ENCODE results near the gene IZUMO1. TPM values are rescaled to one million over a fixed set of nuclear protein-coding genes. Genes with fewer than 3 reads are reported as not detected.
"Not testable (repeated sequence)": the region's sequence is repeated elsewhere in the genome, so short reads cannot be mapped to it uniquely, and the experiment has no call there.

IZUMO1 gene
- polyA plus RNA-seq, 4 donors, result 0.31 to 0.45 TPM; not detected in 2

DNA sequence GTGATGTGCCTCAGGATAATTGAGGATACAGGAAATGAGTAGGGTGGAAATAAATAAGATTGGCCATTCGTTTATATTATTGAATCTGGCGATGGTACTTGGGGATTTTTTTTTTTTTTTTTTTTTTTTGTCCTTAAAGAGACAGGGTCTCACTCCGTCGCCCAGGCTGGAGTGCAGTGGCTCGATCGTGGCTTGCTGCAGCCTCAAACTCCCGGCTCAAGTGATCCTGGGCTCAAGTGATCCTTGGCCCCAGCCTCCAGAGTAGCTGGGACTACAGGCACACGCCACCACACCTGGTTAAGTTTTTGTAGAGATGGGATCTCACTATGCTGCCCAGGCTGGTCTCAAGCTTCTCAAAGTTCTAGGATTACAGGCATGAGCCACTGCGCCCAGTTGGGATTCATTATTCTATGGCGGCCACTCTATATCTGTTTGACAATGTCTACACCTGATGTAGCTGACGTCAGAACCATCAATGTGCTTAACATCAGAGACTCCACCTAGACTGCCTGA, 24.5 kb downstream of the IZUMO1 start:
- Histone ChIP-seq H3K27me3 (ENCODE audit: control insufficient read depth in 3 of 3, insufficient read depth in 3 of 3, low read length in 3 of 3) (no peaks in the 10 kb centered on the region), H3K27ac (ENCODE audit: low read depth in 1 of 3, low read length in 2 of 3) (no peak overlapping the region), H3K4me1 (ENCODE audit: control insufficient read depth in 3 of 3, insufficient read depth in 2 of 3, low read depth in 1 of 3, low read length in 2 of 3) (peaks cover 0 to 24% (median 0%) of the 10 kb centered on the region in 3 donors), H3K4me3 (ENCODE audit: low read depth in 1 of 3, low read length in 3 of 3) (no peak overlapping the region), H3K9me3 (ENCODE audit: control insufficient read depth in 2 of 2, insufficient read depth in 1 of 2, low read depth in 1 of 2, low read length in 1 of 2) (peaks cover 0 to 6% of the 10 kb centered on the region in 2 donors), H3K36me3 (ENCODE audit: control insufficient read depth in 3 of 3, insufficient read depth in 2 of 3, low read depth in 1 of 3, low read length in 3 of 3) (peaks cover 0 to 9% (median 0%) of the 10 kb centered on the region in 3 donors)
- no peak for FAIRE-seq
- DNase-seq, result no peak
- 81 to 84% (median 83%) methylated on average over 11 of the region's 11 CpGs for WGBS, 3 donors

DNA sequence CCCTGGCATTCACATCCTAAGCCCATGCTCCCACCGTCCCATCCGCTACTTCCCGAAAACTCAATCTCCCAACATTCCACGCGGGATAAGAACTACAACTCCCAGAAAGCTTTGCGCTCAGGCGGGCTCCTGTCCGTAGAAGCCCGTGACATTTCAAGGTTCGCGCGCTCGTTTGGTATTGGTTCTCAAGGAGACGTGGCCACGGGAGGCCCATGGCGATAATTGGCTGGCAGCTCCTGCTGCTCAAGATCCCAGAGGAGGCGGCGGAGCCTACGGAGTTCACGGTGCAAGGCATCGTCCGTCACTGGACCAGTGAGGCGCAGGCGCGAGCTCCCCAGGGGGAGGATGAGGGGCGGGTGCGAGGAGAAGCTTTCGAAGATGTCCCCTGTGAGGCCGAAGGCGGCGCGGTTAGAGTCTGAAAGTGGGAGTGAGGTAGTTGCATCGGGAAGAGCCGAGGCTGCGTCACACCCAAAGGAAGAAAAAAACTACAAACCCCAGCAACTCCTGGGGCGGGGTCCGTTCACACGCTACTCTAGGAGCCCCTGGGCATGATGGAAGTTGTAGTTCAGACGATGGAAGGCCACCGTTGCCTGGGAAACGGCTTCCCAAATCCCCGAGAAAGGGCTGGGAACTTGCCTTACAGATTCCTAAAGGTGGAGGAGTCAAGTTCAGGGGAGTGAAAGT, 26.0 kb downstream of the IZUMO1 start:
- peaks cover 0 to 6% of the 10 kb centered on the region in 2 donors for H3K9me3 ChIP-seq (ENCODE audit: control insufficient read depth in 2 of 2, insufficient read depth in 1 of 2, low read depth in 1 of 2, low read length in 1 of 2)
- WGBS, 3 donors, result 1 to 14% (median 3%) methylated on average over 42 of the region's 42 CpGs
- peaks cover 0 to 5% (median 0%) of the 10 kb centered on the region in 3 donors for H3K36me3 ChIP-seq (ENCODE audit: control insufficient read depth in 3 of 3, insufficient read depth in 2 of 3, low read depth in 1 of 3, low read length in 3 of 3)
- peak; percentile 100 for DNase-seq
- H3K27me3 ChIP-seq (ENCODE audit: control insufficient read depth in 3 of 3, insufficient read depth in 3 of 3, low read length in 3 of 3), result no peaks in the 10 kb centered on the region
- H3K4me3 ChIP-seq (ENCODE audit: low read depth in 1 of 3, low read length in 3 of 3), result peak overlapping the region; percentile 21 to 56 (median 48)
- H3K27ac ChIP-seq (ENCODE audit: low read depth in 1 of 3, low read length in 2 of 3), result peak overlapping the region; percentile 67 to 86 (median 84)
- peaks cover 0 to 36% (median under 1%) of the 10 kb centered on the region in 3 donors for H3K4me1 ChIP-seq (ENCODE audit: control insufficient read depth in 3 of 3, insufficient read depth in 2 of 3, low read depth in 1 of 3, low read length in 2 of 3)
- FAIRE-seq, result no peak

DNA sequence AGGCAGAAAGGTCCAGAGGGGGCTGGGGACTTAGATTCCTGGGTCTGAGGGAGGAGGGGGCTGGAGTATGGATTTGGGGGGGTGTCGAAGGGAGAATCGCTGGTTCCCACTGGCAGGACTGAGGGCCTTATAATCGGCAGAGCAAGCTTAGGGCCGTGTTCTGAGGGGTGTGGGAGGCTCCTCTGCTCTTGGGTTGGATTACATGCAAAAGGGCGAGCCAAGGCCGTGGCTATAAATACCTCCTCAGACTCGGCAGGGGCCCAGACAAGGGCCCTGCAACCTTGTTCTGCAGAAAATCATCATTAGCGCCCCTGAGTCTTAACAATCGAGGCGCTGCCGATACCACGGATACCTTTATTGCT, 26.5 kb downstream of the IZUMO1 start:
- 9 to 24% (median 19%) methylated on average over 12 of the region's 12 CpGs for WGBS, 3 donors
- Histone ChIP-seq H3K27me3 (ENCODE audit: control insufficient read depth in 3 of 3, insufficient read depth in 3 of 3, low read length in 3 of 3) (no peaks in the 10 kb centered on the region), H3K9me3 (ENCODE audit: control insufficient read depth in 2 of 2, insufficient read depth in 1 of 2, low read depth in 1 of 2, low read length in 1 of 2) (peaks cover 0 to 6% of the 10 kb centered on the region in 2 donors), H3K4me3 (ENCODE audit: low read depth in 1 of 3, low read length in 3 of 3) (peak overlapping the region in 1 of 3 donors; percentile 56), H3K4me1 (ENCODE audit: control insufficient read depth in 3 of 3, insufficient read depth in 2 of 3, low read depth in 1 of 3, low read length in 2 of 3) (peaks cover 0 to 41% (median 5%) of the 10 kb centered on the region in 3 donors), H3K36me3 (ENCODE audit: control insufficient read depth in 3 of 3, insufficient read depth in 2 of 3, low read depth in 1 of 3, low read length in 3 of 3) (peaks cover 0 to 8% (median 0%) of the 10 kb centered on the region in 3 donors), H3K27ac (ENCODE audit: low read depth in 1 of 3, low read length in 2 of 3) (peak overlapping the region in 2 of 3 donors; percentile 84 to 86)
- FAIRE-seq (no peak), DNase-seq (no peak)

DNA sequence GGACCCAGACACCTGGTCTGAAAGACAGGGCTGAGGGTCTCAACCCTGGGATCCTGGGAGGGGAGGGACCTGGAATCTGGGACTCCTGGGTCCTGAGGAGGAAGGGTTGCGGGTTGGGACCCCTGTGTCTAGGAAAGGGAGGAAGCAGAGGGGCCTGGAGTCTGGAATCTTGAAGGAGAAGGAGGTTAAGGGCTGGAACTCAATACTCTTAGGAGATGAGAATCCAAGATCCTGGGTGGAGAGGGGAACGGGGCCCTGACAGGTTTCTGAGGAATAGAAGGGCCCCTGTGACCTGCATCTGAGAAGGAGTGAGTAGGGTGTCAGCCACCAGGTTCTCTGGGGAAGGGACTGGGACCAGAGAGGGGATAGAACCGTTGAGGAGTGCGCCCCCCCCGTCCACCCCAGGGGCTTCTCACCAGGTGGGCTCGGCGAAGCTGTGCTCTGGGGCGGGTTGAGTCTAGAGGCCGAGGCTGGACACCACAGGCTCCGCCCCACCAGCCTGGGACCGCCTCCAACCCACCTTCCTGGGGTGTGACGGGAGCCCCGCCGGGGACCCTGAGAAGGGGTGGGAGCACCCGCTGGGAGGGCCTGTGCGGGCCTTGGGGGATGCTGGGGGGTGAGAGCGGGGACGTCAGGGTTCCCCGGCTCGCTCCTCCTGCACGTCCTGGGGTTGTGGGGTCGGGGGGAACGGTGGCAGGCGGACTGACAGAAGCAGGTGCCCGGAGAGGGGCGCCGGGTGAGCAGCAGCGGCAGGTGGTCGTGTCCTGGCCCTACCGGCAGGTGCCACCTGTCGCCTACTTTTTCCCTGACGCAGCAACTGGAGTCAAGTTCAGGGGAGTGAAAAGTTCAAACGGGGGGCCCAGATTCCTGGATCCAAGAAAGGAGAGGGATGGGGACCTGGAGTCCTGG, 27.2 kb downstream of the IZUMO1 start, which contains the start of gene MAMSTR:
Gene MAMSTR, minus strand, starts transcription at position 463 of the 909 bp plus-strand sequence. CDS start 694 bp downstream, outside the sequence.
- Histone ChIP-seq H3K27ac (ENCODE audit: low read depth in 1 of 3, low read length in 2 of 3) (peak within 1 kb of the TSS in 2 of 3 donors; percentile 84 to 86), H3K4me3 (ENCODE audit: low read depth in 1 of 3, low read length in 3 of 3) (peak within 1 kb of the TSS in 1 of 3 donors; percentile 56), H3K9me3 (ENCODE audit: control insufficient read depth in 2 of 2, insufficient read depth in 1 of 2, low read depth in 1 of 2, low read length in 1 of 2) (no peaks in the 10 kb centered on the region), H3K4me1 (ENCODE audit: control insufficient read depth in 3 of 3, insufficient read depth in 2 of 3, low read depth in 1 of 3, low read length in 2 of 3) (peaks cover 0 to 47% (median 8%) of the 10 kb centered on the region in 3 donors), H3K27me3 (ENCODE audit: control insufficient read depth in 3 of 3, insufficient read depth in 3 of 3, low read length in 3 of 3) (no peaks in the 10 kb centered on the region), H3K36me3 (ENCODE audit: control insufficient read depth in 3 of 3, insufficient read depth in 2 of 3, low read depth in 1 of 3, low read length in 3 of 3) (peaks cover 0 to 12% (median 0%) of the 10 kb centered on the region in 3 donors)
- WGBS, 3 donors, result 60 to 72% (median 66%) methylated on average over 30 to 33 of the region's 33 CpGs
- DNase-seq (peak in 1 of 2 donors; percentile 54), FAIRE-seq (no peak)

DNA sequence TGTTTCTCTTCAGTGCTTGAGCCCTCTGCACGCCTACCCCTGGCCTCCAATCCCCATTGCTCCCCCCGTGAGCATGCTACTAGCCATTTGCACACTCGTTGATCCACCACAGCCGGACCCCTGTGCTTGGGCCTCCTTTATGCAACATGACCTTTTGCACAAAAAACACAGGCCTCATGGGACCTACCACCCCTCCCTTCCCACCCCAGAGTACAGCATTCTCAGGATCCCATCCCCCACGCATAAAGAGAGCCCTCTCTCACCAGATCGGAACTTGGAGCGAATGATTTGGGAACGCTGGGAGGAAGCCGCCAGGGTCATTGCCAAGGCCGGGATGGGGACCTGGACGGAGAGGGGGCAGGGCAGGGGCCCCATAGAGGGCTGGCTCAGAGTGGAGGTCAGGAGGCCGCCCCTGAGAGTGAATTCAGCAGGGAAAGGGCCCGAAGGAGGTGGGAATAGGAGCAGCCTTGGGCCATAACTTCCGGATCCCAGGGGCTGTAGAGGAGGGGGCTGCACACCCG, 27.9 kb downstream of the IZUMO1 start:
- H3K4me3 ChIP-seq (ENCODE audit: low read depth in 1 of 3, low read length in 3 of 3), result peak overlapping the region in 1 of 3 donors; percentile 56
- no peaks in the 10 kb centered on the region for H3K27me3 ChIP-seq (ENCODE audit: control insufficient read depth in 3 of 3, insufficient read depth in 3 of 3, low read length in 3 of 3)
- peaks cover 0 to 7% (median 0%) of the 10 kb centered on the region in 3 donors for H3K36me3 ChIP-seq (ENCODE audit: control insufficient read depth in 3 of 3, insufficient read depth in 2 of 3, low read depth in 1 of 3, low read length in 3 of 3)
- FAIRE-seq, result no peak
- no peak for DNase-seq
- peak overlapping the region in 1 of 3 donors; percentile 86 for H3K27ac ChIP-seq (ENCODE audit: low read depth in 1 of 3, low read length in 2 of 3)
- H3K4me1 ChIP-seq (ENCODE audit: control insufficient read depth in 3 of 3, insufficient read depth in 2 of 3, low read depth in 1 of 3, low read length in 2 of 3), result peaks cover 0 to 48% (median 8%) of the 10 kb centered on the region in 3 donors
- WGBS, 3 donors, result 63 to 81% (median 76%) methylated on average over 15 of the region's 15 CpGs
- no peaks in the 10 kb centered on the region for H3K9me3 ChIP-seq (ENCODE audit: control insufficient read depth in 2 of 2, insufficient read depth in 1 of 2, low read depth in 1 of 2, low read length in 1 of 2)

DNA sequence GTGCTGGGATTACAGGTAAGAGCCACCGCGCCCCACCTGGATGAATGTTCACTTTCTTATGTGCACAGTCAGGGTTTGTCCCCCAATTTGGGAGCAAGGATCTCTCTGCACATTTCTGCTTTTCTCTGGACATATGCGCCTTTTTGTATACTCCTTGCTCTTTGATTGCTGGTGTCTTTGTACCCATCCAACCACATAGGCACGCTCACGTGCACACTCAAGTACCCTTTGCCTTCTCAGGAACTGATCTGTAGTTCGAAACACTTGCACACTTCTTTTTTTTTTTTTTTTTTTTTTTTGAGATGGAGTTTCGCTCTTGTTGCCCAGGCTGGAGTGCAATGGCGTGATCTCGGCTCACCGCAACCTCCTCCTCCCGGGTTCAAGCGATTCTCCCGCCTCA, 28.6 kb downstream of the IZUMO1 start:
- peaks cover 0 to 55% (median 12%) of the 10 kb centered on the region in 3 donors for H3K4me1 ChIP-seq (ENCODE audit: control insufficient read depth in 3 of 3, insufficient read depth in 2 of 3, low read depth in 1 of 3, low read length in 2 of 3)
- not testable (repeated sequence) for DNase-seq; FAIRE-seq; H3K9me3 ChIP-seq (ENCODE audit: control insufficient read depth in 2 of 2, insufficient read depth in 1 of 2, low read depth in 1 of 2, low read length in 1 of 2); H3K36me3 ChIP-seq (ENCODE audit: control insufficient read depth in 3 of 3, insufficient read depth in 2 of 3, low read depth in 1 of 3, low read length in 3 of 3); H3K4me3 ChIP-seq (ENCODE audit: low read depth in 1 of 3, low read length in 3 of 3); H3K27me3 ChIP-seq (ENCODE audit: control insufficient read depth in 3 of 3, insufficient read depth in 3 of 3, low read length in 3 of 3); H3K27ac ChIP-seq (ENCODE audit: low read depth in 1 of 3, low read length in 2 of 3)
- 90 to 95% (median 93%) methylated on average over 12 to 13 of the region's 13 CpGs for WGBS, 3 donors

DNA sequence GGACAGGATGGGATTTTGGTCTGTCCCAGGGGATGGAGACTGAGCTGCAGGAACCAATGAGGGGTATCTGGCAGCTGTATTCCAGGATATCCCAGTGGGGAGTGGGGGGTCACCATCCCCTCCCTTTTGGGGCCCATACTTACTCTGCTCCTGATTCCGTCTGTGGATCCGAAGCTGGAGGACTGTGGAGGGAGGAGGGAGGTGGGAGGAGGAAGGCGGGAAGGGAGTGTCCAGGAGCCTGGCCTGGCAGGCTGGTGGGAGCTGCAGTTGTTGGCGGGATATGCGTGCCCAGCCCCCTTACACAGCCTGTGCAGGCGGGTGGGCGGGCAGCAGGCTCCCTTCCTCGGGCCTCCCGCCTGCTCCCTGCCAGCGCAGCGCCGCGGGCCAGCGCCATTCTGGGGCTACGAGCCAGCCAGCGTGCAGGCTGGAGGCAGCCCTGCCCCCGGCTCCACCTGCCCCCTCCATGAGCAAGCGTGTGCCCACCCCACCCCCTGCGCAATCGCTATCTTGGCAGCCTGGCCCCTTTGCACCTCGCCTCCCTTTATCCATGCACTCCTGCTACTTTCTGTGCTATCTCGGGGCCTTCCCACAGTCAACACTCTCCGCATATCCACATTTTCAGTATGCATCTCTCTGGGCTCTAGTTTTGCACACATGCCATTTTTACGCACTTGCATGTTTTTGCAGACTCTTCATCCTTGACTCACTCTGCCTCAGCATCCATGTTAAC, 30.0 kb downstream of the IZUMO1 start:
- WGBS, 3 donors, result 11 to 24% (median 19%) methylated on average over 12 to 24 of the region's 24 CpGs
- H3K27me3 ChIP-seq (ENCODE audit: control insufficient read depth in 3 of 3, insufficient read depth in 3 of 3, low read length in 3 of 3), result no peaks in the 10 kb centered on the region
- H3K36me3 ChIP-seq (ENCODE audit: control insufficient read depth in 3 of 3, insufficient read depth in 2 of 3, low read depth in 1 of 3, low read length in 3 of 3), result peaks cover 0 to 10% (median 0%) of the 10 kb centered on the region in 3 donors
- peak overlapping the region in 2 of 3 donors; percentile 33 to 97 for H3K27ac ChIP-seq (ENCODE audit: low read depth in 1 of 3, low read length in 2 of 3)
- H3K4me3 ChIP-seq (ENCODE audit: low read depth in 1 of 3, low read length in 3 of 3), result peak overlapping the region in 1 of 3 donors; percentile 27
- DNase-seq (peak; percentile 37 to 69), FAIRE-seq (no peak)
- no peaks in the 10 kb centered on the region for H3K9me3 ChIP-seq (ENCODE audit: control insufficient read depth in 2 of 2, insufficient read depth in 1 of 2, low read depth in 1 of 2, low read length in 1 of 2)
- H3K4me1 ChIP-seq (ENCODE audit: control insufficient read depth in 3 of 3, insufficient read depth in 2 of 3, low read depth in 1 of 3, low read length in 2 of 3), result peaks cover 0 to 61% (median 16%) of the 10 kb centered on the region in 3 donors

Measured in small intestine (tissue), 7 donors.